NT2/D1 (cell line): ENCODE measurements around the gene MAP3K20.

Source experiments
- YY1 ChIP-seq: IDR thresholded peaks from 2 replicates; pipeline ENCODE4 v1.6.1; 2011; ENCODE audit not compliant: insufficient read length, insufficient read depth
- ZNF274 ChIP-seq: IDR thresholded peaks from 2 replicates; pipeline ENCODE4 v1.6.1; 2011; ENCODE audit warnings: mild to moderate bottlenecking, low read depth, low read length

DNA sequence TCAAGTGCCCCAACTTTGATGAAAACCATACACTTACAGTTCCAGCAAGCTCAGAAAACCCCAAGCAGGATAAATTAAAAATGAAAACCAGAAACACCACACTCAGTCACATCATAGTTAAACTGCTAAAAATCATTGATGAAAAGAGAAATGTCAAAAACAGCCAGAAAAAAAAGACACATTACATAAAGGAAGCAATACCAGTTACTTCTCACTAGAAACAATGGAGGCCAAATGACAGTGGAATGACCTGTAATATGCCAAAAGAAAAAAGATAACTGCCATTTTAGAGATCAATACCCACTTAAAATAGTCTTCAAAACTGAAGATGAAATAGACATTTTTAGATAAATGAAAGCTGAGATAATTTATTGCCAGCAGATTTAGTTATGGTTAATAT is 66.0 kb downstream of the MAP3K20 start:
- TF ChIP-seq ZNF274 (no peak), YY1 (no peak)
